Chondrocyte (in vitro differentiated cells): Measurements from ENCODE around the gene PAQR7. TPM values are rescaled to one million over a fixed set of nuclear protein-coding genes. Genes with fewer than 3 reads are reported as not detected.

Source experiments
- DNase-seq: peaks from one replicate; pipeline ENCODE4 v3.0.0; 2021; ENCODE audit warnings: mixed read lengths, low spot score
- H3K27ac Mint-ChIP-seq: one replicate; pipeline ENCODE4 v1.8.0; 2021; ENCODE audit warnings: mild to moderate bottlenecking, moderate library complexity, mixed read lengths; ENCODE audit not compliant: unreplicated experiment
- H3K27me3 Mint-ChIP-seq: 2 replicates; pipeline ENCODE4 v1.8.0; 2021; ENCODE audit warnings: low read depth, mixed read lengths
- H3K36me3 Mint-ChIP-seq: 2 replicates; pipeline ENCODE4 v1.8.0; 2021; ENCODE audit warnings: low read depth, mixed read lengths
- H3K4me1 Mint-ChIP-seq: 2 replicates; pipeline ENCODE4 v1.8.0; 2021; ENCODE audit warnings: low read depth, mild to moderate bottlenecking, mixed read lengths
- H3K4me3 Mint-ChIP-seq: one replicate; pipeline ENCODE4 v1.8.0; 2021; ENCODE audit warnings: mild to moderate bottlenecking, moderate library complexity, mixed read lengths; ENCODE audit not compliant: unreplicated experiment
- H3K9me3 Mint-ChIP-seq: 2 replicates; pipeline ENCODE4 v1.8.0; 2021; ENCODE audit warnings: low read depth, mixed read lengths
- CTCF ChIP-seq: fragments of 200-600 bp; sonication (generic); IDR thresholded peaks from 2 replicates; pipeline ENCODE4 v1.5.0; 2021; ENCODE audit warnings: antibody characterized with exemption, mild to moderate bottlenecking, moderate library complexity
- total RNA-seq: library from RNA; stranded (reverse); gene quantifications from 3 replicates; pipeline ENCODE4 v1.2.1, GENCODE V29; 2021

Gene PAQR7
- total RNA-seq, 1 donor from 2014 or later = 15.1 TPM

GRCh38 chr1:25899792-25900191, 24.3 kb upstream of the PAQR7 start:
- DNase-seq = no peak
- no peak for TF ChIP-seq CTCF
- Mint-ChIP-seq H3K36me3 (peaks cover 16% of the 10 kb centered on the region), H3K9me3 (no peaks in the 10 kb centered on the region), H3K4me3 (no peak overlapping the region), H3K4me1 (peaks cover 40% of the 10 kb centered on the region), H3K27me3 (no peaks in the 10 kb centered on the region), H3K27ac (no peak overlapping the region)

GRCh38 chr1:25898223-25899015, 22.9 kb upstream of the PAQR7 start:
- H3K27me3 Mint-ChIP-seq = no peaks in the 10 kb centered on the region
- no peak for DNase-seq
- TF ChIP-seq CTCF = no peak
- H3K4me1 Mint-ChIP-seq = peaks cover 37% of the 10 kb centered on the region
- peaks cover 16% of the 10 kb centered on the region for H3K36me3 Mint-ChIP-seq
- no peaks in the 10 kb centered on the region for H3K9me3 Mint-ChIP-seq
- no peak overlapping the region for H3K27ac Mint-ChIP-seq
- H3K4me3 Mint-ChIP-seq = no peak overlapping the region

GRCh38 chr1:25897754-25898153, 22.2 kb upstream of the PAQR7 start:
- Mint-ChIP-seq H3K27ac (no peak overlapping the region), H3K36me3 (peaks cover 16% of the 10 kb centered on the region), H3K4me3 (no peak overlapping the region)

GRCh38 chr1:25896266-25896665, 20.8 kb upstream of the PAQR7 start:
- H3K4me3 Mint-ChIP-seq = no peak overlapping the region
- peak overlapping the region; percentile 82 for H3K27ac Mint-ChIP-seq
- TF ChIP-seq CTCF = no peak
- peaks cover 47% of the 10 kb centered on the region for H3K4me1 Mint-ChIP-seq
- DNase-seq = no peak
- no peaks in the 10 kb centered on the region for H3K27me3 Mint-ChIP-seq
- peaks cover 12% of the 10 kb centered on the region for H3K36me3 Mint-ChIP-seq
- H3K9me3 Mint-ChIP-seq = no peaks in the 10 kb centered on the region

More at GRCh38 chr1:25897754-25898153, 22.2 kb upstream of the PAQR7 start:
- no peaks in the 10 kb centered on the region for H3K9me3 Mint-ChIP-seq
- TF ChIP-seq CTCF = no peak
- H3K4me1 Mint-ChIP-seq = peaks cover 37% of the 10 kb centered on the region
- no peaks in the 10 kb centered on the region for H3K27me3 Mint-ChIP-seq
- DNase-seq = no peak

GRCh38 chr1:25895365-25895990, 20.0 kb upstream of the PAQR7 start:
- Mint-ChIP-seq H3K9me3 (no peaks in the 10 kb centered on the region), H3K36me3 (peaks cover 6% of the 10 kb centered on the region), H3K4me3 (no peak overlapping the region), H3K27me3 (no peaks in the 10 kb centered on the region), H3K27ac (peak overlapping the region; percentile 82), H3K4me1 (peaks cover 54% of the 10 kb centered on the region)
- no peak for DNase-seq
- TF ChIP-seq CTCF = peak; percentile 98
